Sigmoid colon (tissue), 4 donors: ENCODE data around the gene PLEKHN1.

Experiments
- CTCF ChIP-seq, 4 experiments: fragments of 450-650 bp in 3 of 4; fragments of 200-600 bp in 1 of 4; IDR thresholded peaks; one replicate each; pipeline ENCODE4 v1.5.1; 2016 to 2019; ENCODE audit warnings: antibody characterized with exemption in 4 of 4, mild to moderate bottlenecking in 3 of 4, moderate library complexity in 2 of 4
- POLR2A ChIP-seq, 2 donors: fragments of 450-650 bp; IDR thresholded peaks; one replicate each; pipeline ENCODE4 v1.6.1; 2016; ENCODE audit warnings: antibody characterized with exemption in 2 of 2, mild to moderate bottlenecking in 2 of 2, moderate library complexity in 2 of 2
- POLR2AphosphoS5 ChIP-seq, 4 donors: sonication (generic); formaldehyde crosslinking; IDR thresholded peaks; one replicate each; pipeline ENCODE4 v1.6.1; 2017; ENCODE audit warnings: antibody characterized with exemption in 4 of 4

- TF ChIP-seq CTCF (IDR thresholded peaks at IDR 0.05) = no peak
- no peak for TF ChIP-seq POLR2A (IDR thresholded peaks at IDR 0.05)
- no peak for TF ChIP-seq POLR2AphosphoS5 (IDR thresholded peaks at IDR 0.05)
Observed at GRCh38 chr1:985126-985525, 18.8 kb downstream of the PLEKHN1 start.
